GM20000 (cell line): Measurements from ENCODE around the gene THOC2.
"Not testable (repeated sequence)": the region's sequence is repeated elsewhere in the genome, so short reads cannot be mapped to it uniquely, and the experiment has no call there.

Experiments
- DNase-seq: peaks from one replicate; pipeline ENCODE4 v3.0.0; 2012; ENCODE audit warnings: low spot score
- CTCF ChIP-seq: IDR thresholded peaks from 2 replicates; pipeline ENCODE4 v1.5.1; 2012; ENCODE audit warnings: mild to moderate bottlenecking, control low read depth; ENCODE audit errors: extremely low read depth, missing control alignments

THOC2 gene

GRCh38 chrX:123732670-123733363 is at the start of gene THOC2:
TSS of gene THOC2 (minus strand) at chrX:123733052. CDS start at chrX:123733022, 30 bp downstream.
- no peak for TF ChIP-seq CTCF
- DNase-seq = peak; percentile 81

- DNase-seq = not testable (repeated sequence)
Measured at GRCh38 chrX:123781786-123782185, 48.9 kb upstream of the THOC2 start.

GRCh38 chrX:123779908-123780396 is 47.1 kb upstream of the THOC2 start:
- TF ChIP-seq CTCF = no peak
- no peak for DNase-seq

GRCh38 chrX:123773258-123773988 is 40.6 kb upstream of the THOC2 start:
- no peak for DNase-seq
- TF ChIP-seq CTCF = no peak

- no peak for TF ChIP-seq CTCF
- DNase-seq = no peak
Measured at GRCh38 chrX:123771449-123772064, 38.7 kb upstream of the THOC2 start.

- peak; percentile 74 for DNase-seq
- TF ChIP-seq CTCF = no peak
Measured at GRCh38 chrX:123764967-123765871, 32.4 kb upstream of the THOC2 start.

GRCh38 chrX:123759849-123760248 is 27.0 kb upstream of the THOC2 start:
- DNase-seq = not testable (repeated sequence)

- DNase-seq = not testable (repeated sequence)
Measured at GRCh38 chrX:123757794-123758193, 24.9 kb upstream of the THOC2 start.
